Neural cell (in vitro differentiated cells): ENCODE results near the gene SIGLEC9.

Experiments
- EZH2 ChIP-seq: fragments of 200-600, 300-800 bp; shearing (Covaris generic), sonication (generic); IDR thresholded peaks from 2 replicates; pipeline ENCODE4 v1.6.1; 2014; ENCODE audit warnings: antibody characterized with exemption, low read length, borderline replicate concordance, mild to moderate bottlenecking; ENCODE audit not compliant: insufficient read depth, poor library complexity, severe bottlenecking
- SMC3 ChIP-seq: fragments of 450-650 bp; conservative IDR thresholded peaks from 2 replicates; pipeline ENCODE4 v1.6.1; 2014; ENCODE audit warnings: antibody characterized with exemption, mild to moderate bottlenecking, moderate library complexity; ENCODE audit not compliant: poor library complexity
- TF ChIP-seq, protein P1 (sequence below): fragments of 450-650 bp; IDR thresholded peaks from 2 replicates; pipeline ENCODE4 v1.5.1; 2014; ENCODE audit warnings: antibody characterized with exemption, mild to moderate bottlenecking, moderate library complexity; ENCODE audit not compliant: poor library complexity, severe bottlenecking

DNA sequence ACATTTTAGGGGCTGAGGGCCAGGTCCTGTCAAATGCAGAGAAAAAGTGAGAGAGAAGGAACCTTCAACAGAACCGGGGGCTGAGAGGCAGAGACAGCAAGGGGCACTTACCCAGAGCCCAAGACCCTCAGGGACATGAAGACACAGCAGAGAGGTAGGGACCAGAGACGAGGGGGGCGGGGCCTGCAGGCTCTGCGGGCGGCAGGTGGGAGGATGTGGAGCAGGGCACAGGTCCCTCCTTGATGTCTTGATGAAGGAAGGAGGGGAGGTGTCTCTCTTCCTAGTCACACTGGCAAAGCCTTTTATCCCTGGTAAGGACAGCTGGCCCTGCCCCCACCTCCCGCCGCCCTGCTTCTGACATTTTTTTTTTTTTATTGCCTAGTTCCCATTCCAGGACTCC lies 42.1 kb upstream of the SIGLEC9 start, which contains the start of gene KLK14:
- TF ChIP-seq EZH2 (no peak), SMC3 (no peak)
- TF ChIP-seq, protein P1, sequence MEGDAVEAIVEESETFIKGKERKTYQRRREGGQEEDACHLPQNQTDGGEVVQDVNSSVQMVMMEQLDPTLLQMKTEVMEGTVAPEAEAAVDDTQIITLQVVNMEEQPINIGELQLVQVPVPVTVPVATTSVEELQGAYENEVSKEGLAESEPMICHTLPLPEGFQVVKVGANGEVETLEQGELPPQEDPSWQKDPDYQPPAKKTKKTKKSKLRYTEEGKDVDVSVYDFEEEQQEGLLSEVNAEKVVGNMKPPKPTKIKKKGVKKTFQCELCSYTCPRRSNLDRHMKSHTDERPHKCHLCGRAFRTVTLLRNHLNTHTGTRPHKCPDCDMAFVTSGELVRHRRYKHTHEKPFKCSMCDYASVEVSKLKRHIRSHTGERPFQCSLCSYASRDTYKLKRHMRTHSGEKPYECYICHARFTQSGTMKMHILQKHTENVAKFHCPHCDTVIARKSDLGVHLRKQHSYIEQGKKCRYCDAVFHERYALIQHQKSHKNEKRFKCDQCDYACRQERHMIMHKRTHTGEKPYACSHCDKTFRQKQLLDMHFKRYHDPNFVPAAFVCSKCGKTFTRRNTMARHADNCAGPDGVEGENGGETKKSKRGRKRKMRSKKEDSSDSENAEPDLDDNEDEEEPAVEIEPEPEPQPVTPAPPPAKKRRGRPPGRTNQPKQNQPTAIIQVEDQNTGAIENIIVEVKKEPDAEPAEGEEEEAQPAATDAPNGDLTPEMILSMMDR = no peak
